GM12878 (cell line): ENCODE measurements around the gene RUNDC1. TPM values are rescaled to one million over a fixed set of nuclear protein-coding genes. Genes with fewer than 3 reads are reported as not detected.

Experiments
- ATAC-seq: fragments of 200-7000 bp; cut with Tn5 transposase; 3 replicates; pipeline ENCODE4 v1.9.1; 2020; ENCODE audit warnings: mild to moderate bottlenecking, moderate library complexity
- BruUV-seq: library from RNA; stranded (reverse); fragments of 400-500 nt; replicated peaks from 2 replicates; lab custom pipeline; 2021; lab: Mats Ljungman, UMichigan
- CTCF ChIA-PET: fragments of 300-600 bp; sonication (Branson Sonifier 250); formaldehyde crosslinking; extraction: SDS; loops from one replicate; lab custom pipeline; 2021; ENCODE audit warnings: inconsistent platforms; lab: Yijun Ruan, JAX
- POLR2A ChIA-PET: fragments of 350-600 bp; formaldehyde crosslinking; extraction: SDS; loops from one replicate; lab custom pipeline; 2021; ENCODE audit warnings: inconsistent platforms; lab: Charles Lee
- RAD21 ChIA-PET: fragments of 300-600 bp; sonication (Branson Sonifier 250); formaldehyde crosslinking; loops from one replicate; lab custom pipeline; 2023; ENCODE audit warnings: antibody characterized with exemption; ENCODE audit not compliant: unreplicated experiment; lab: Charles Lee
- SMC1A ChIA-PET: fragments of 300-600 bp; sonication (Branson Sonifier 250); formaldehyde crosslinking; loops from one replicate; lab custom pipeline; 2023; ENCODE audit not compliant: unreplicated experiment, uncharacterized antibody; lab: Charles Lee
- DNase-seq: peaks from one replicate; pipeline ENCODE4 v3.0.0-alpha.2; 2011; ENCODE audit warnings: low read depth, low spot score
- FAIRE-seq: peaks from 3 replicates; lab custom pipeline; 2011; peaks lifted over from hg19 to GRCh38; lab: Jason Lieb, UNC
- H2AFZ ChIP-seq: 2 replicates; pipeline ENCODE4 v1.6.0; 2011; ENCODE audit warnings: low read depth, low read length, control low read depth; ENCODE audit not compliant: control insufficient read depth
- H3K27ac ChIP-seq: 2 replicates; pipeline ENCODE4 v1.5.1; 2011; ENCODE audit warnings: control low read depth; ENCODE audit not compliant: control insufficient read depth, insufficient read depth
- H3K27me3 ChIP-seq, 2 experiments: replicated peaks in 1 of 2; 2 replicates each; pipeline versions ENCODE4 v1.6.0 to v1.6.1; 2011; ENCODE audit warnings: low read length in 1 of 2; ENCODE audit not compliant: control insufficient read depth in 2 of 2, insufficient read depth in 2 of 2
- H3K36me3 ChIP-seq, 2 experiments: 2 replicates each; pipeline ENCODE4 v1.5.1; 2011; ENCODE audit warnings: low read length in 1 of 2; ENCODE audit not compliant: control insufficient read depth in 2 of 2, insufficient read depth in 2 of 2
- H3K4me1 ChIP-seq: 2 replicates; pipeline ENCODE4 v1.6.1; 2011; ENCODE audit warnings: mild to moderate bottlenecking, low read length, moderate library complexity, mixed read lengths; ENCODE audit not compliant: control insufficient read depth, insufficient read depth
- H3K4me2 ChIP-seq: 2 replicates; pipeline ENCODE4 v1.6.0; 2011; ENCODE audit warnings: control low read depth; ENCODE audit not compliant: control insufficient read depth, insufficient read depth
- H3K4me3 ChIP-seq: fragments of 200-600 bp; sonication (generic); 2 replicates; pipeline ENCODE4 v1.5.1; 2016
- H3K79me2 ChIP-seq: 2 replicates; pipeline ENCODE4 v1.6.0; 2011; ENCODE audit warnings: low read length; ENCODE audit not compliant: control insufficient read depth, insufficient read depth
- H3K9ac ChIP-seq: 2 replicates; pipeline ENCODE4 v1.8.0; 2011; ENCODE audit warnings: low read length, control low read depth, mixed read lengths; ENCODE audit not compliant: control insufficient read depth, insufficient read depth
- H3K9me3 ChIP-seq: replicated peaks from 3 replicates; pipeline ENCODE4 v1.5.1; 2011; ENCODE audit warnings: mild to moderate bottlenecking, low read length; ENCODE audit not compliant: control insufficient read depth, insufficient read depth
- H4K20me1 ChIP-seq: 2 replicates; pipeline ENCODE4 v1.6.0; 2011; ENCODE audit not compliant: control insufficient read depth, insufficient read depth
- BCLAF1 ChIP-seq: fragments of 450-650 bp; IDR thresholded peaks from 2 replicates; pipeline ENCODE4 v1.6.1; 2017; ENCODE audit warnings: antibody characterized with exemption, mild to moderate bottlenecking, moderate library complexity
- E2F4 ChIP-seq: IDR thresholded peaks from 2 replicates; pipeline ENCODE4 v1.6.1; 2012; ENCODE audit warnings: low read depth, low read length, improper control_type of control experiment
- FOXK2 ChIP-seq: fragments of 450-650 bp; IDR thresholded peaks from 2 replicates; pipeline ENCODE4 v1.6.1; 2017; ENCODE audit warnings: mild to moderate bottlenecking, moderate library complexity
- HDGF ChIP-seq: fragments of 450-650 bp; IDR thresholded peaks from 2 replicates; pipeline ENCODE4 v1.6.1; 2016; ENCODE audit warnings: antibody characterized with exemption
- REST ChIP-seq: IDR thresholded peaks from 2 replicates; pipeline ENCODE4 v1.6.1; 2012; ENCODE audit warnings: mild to moderate bottlenecking, low read depth, low read length
- SMC3 ChIP-seq: IDR thresholded peaks from 2 replicates; pipeline ENCODE4 v1.6.1; 2011; ENCODE audit warnings: low read length, improper control_type of control experiment, borderline replicate concordance
- SREBF1 ChIP-seq: IDR thresholded peaks from 2 replicates; pipeline ENCODE4 v1.6.1; 2012; ENCODE audit warnings: mild to moderate bottlenecking, low read length
- SREBF2 ChIP-seq: IDR thresholded peaks from 2 replicates; pipeline ENCODE4 v1.6.1; 2012; ENCODE audit warnings: mild to moderate bottlenecking, low read length
- ZBTB4 ChIP-seq: fragments of 450-650 bp; formaldehyde crosslinking; IDR thresholded peaks from 2 replicates; pipeline ENCODE4 v1.4.0; 2022; ENCODE audit warnings: mild to moderate bottlenecking, moderate library complexity
- WGBS: methylation state at CpG from one replicate; pipeline ENCODE4 v1.1.6; 2016; ENCODE audit warnings: low lambda C conversion rate; ENCODE audit not compliant: insufficient replicate concordance, insufficient coverage; ENCODE audit errors: missing lambda C conversion rate; 5-methylcytosine and 5-hydroxymethylcytosine counted together
- in situ Hi-C: fragments of 300-500 bp; cut with MboI; formaldehyde crosslinking; loops from 9 replicates; pipeline ENCODE4 v1.14.3; 2018; ENCODE audit warnings: mixed read lengths
- intact Hi-C: fragments of 100-400 bp; cut with micrococcal nuclease; formaldehyde crosslinking; loops from one replicate; pipeline ENCODE4 v1.14.2; 2022; ENCODE audit not compliant: unreplicated experiment
- polyA plus RNA-seq, 11 experiments: library from polyadenylated mRNA; depleted of rRNA in 4 of 11; unstranded in 6 of 11; stranded (reverse) in 5 of 11; fragments of >200 nt; fragmentation: Nextera tagmentation in 4 of 11; fragmentation: Illumina TruSeq in 1 of 11; extraction: Ambion mirVana in 4 of 11; extraction: Trizol in 1 of 11; gene quantifications; 1 replicate in 1 of 11; 2 replicates in 10 of 11; pipeline versions ENCODE4 v1.2.1 to v1.2.3, GENCODE V29; 2011 to 2016; ENCODE audit warnings: inconsistent platforms in 2 of 11, missing spikeins in 2 of 11, low read depth in 1 of 11
- total RNA-seq, 4 experiments: library from RNA; depleted of rRNA in 3 of 4; stranded (reverse); fragments of >200 nt in 3 of 4; fragmentation: Illumina TruSeq in 1 of 4; extraction: Trizol in 1 of 4; gene quantifications; 2 replicates each; pipeline versions ENCODE4 v1.2.1 to v1.2.3, GENCODE V29; 2013 to 2021

RUNDC1 gene
- total and polyA plus RNA-seq, 10 of the 15 experiments (the other 5 are each of a cell fraction or from before 2014, with no cell fraction given), result 2.9 to 15.6 (median 8.2) TPM

DNA sequence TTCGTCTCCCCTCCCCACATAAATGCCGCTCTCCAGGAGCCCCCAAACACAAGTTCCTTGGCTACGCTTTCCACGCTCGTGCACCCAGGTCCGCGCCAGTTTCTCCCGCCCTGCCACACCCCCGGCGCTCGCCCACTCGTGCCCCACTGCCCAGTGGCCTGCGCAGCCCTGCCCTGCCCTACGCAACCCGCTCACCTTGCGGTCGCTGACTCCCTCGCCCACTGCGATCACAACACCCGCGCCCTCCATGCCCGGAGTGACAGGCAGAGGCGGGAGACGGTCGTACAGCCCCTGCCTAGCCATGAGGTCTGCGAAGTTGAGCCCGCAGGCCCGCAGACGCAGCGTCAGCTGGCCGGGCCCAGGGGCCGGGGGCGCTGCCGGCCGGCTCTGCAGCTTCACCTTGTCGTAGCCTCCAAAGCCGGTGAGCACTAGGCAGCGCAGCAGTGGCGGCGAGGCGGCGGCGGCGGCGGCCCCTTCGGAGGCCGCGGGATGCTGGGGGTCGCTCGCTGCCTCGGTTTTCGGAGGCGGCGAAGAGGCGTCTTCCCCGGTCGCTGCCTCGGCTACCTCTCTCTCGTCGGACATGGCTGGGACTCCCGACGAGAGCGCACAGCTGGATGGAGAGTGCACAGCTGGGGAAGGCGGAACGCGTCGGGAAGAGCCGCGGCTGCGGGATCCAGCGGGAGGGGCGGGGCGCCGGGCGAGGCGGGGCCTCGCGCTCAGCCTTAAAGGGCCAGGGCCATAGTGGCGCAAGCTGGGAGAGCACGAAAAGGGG is 41.6 kb downstream of the RUNDC1 start, which contains the start of gene VAT1:
Gene VAT1 (minus strand): TSS at position 645 of the 772 bp plus-strand sequence. CDS start 63 bp downstream, at position 582.
- RAD21 ChIA-PET, result interaction anchor here (0.6 kb wide), 1 partner anchor 36 kb away, joined by 3 read pairs; no protein-coding TSS in a partner anchor
- CTCF ChIA-PET, result no interaction called here
- ATAC-seq (peak; percentile 78), FAIRE-seq (no peak), DNase-seq (no peak)
- Histone ChIP-seq H3K27ac (no peak within 1 kb of the TSS), H3K9me3 (no peaks in the 10 kb centered on the region), H3K4me2 (peak within 1 kb of the TSS; percentile 78), H3K36me3 (no peaks in the 10 kb centered on the region), H3K4me3 (peak within 1 kb of the TSS; percentile 88), H2AFZ (peak within 1 kb of the TSS; percentile 93), H3K79me2 (no peaks in the 10 kb centered on the region), H3K4me1 (peaks cover 10% of the 10 kb centered on the region; the same call in 1 of the 2 replicates), H3K27me3 (no peaks in the 10 kb centered on the region), H4K20me1 (no peaks in the 10 kb centered on the region), H3K9ac (no peak within 1 kb of the TSS)
- no TSS peak for BruUV-seq
- POLR2A ChIA-PET, result interaction anchor here (0.6 to 0.7 kb wide), 4 partner anchors 10 to 292 kb away, joined by 3 to 7 read pairs (median 4); no protein-coding TSS in a partner anchor
- in situ Hi-C loops (loop anchor here (10.0 kb wide), 1 partner anchor 193 kb away; the partner anchor contains the start of gene TMEM106A), intact Hi-C loops (loop anchor here (5.0 kb wide), 1 partner anchor 310 kb away; no protein-coding TSS in a partner anchor)
- 2% methylated on average over 68 of the region's 80 CpGs for WGBS
- SMC1A ChIA-PET, result no interaction called here
- TF ChIP-seq SREBF2 (no peak), BCLAF1 (no peak), E2F4 (no peak), HDGF (no peak), ZBTB4 (CRISPR knock-in tag) (no peak), SMC3 (no peak), REST (no peak), FOXK2 (no peak), SREBF1 (no peak)
